Right ventricle myocardium superior (tissue), 1 donor: Measurements from ENCODE around the gene CERS6. TPM values are rescaled to one million over a fixed set of nuclear protein-coding genes. Genes with fewer than 3 reads are reported as not detected.
A peak's percentile ranks its signal among the peaks of the same experiment; 100 is the strongest.
"Not testable (repeated sequence)": the region's sequence is repeated elsewhere in the genome, so short reads cannot be mapped to it uniquely, and the experiment has no call there.

Source experiments
- ATAC-seq: fragments of 200-7000 bp; cut with Tn5 transposase; one replicate; pipeline ENCODE4 v1.9.1; 2020; ENCODE audit warnings: mild to moderate bottlenecking; ENCODE audit not compliant: poor library complexity
- DNase-seq: peaks from one replicate; pipeline ENCODE4 v3.0.0-alpha.2; 2020
- intact Hi-C: fragments of 100-400 bp; cut with DNase I; formaldehyde crosslinking; loops from one replicate; pipeline ENCODE4 v1.11.2; 2022
- total RNA-seq: library from RNA; stranded (reverse); fragmentation: NEBNext Ultra II Directional; extraction: Animal tissue kit (Norgen Biotek cat#: 25700); gene quantifications from one replicate; pipeline ENCODE4 v1.2.1, GENCODE V29; 2021
- donor health status: DM: no; HTN: yes; CAD: no; lungs with severe emphysema.

Gene CERS6
- total RNA-seq, 1 donor from 2014 or later, result 66.7 TPM

DNA sequence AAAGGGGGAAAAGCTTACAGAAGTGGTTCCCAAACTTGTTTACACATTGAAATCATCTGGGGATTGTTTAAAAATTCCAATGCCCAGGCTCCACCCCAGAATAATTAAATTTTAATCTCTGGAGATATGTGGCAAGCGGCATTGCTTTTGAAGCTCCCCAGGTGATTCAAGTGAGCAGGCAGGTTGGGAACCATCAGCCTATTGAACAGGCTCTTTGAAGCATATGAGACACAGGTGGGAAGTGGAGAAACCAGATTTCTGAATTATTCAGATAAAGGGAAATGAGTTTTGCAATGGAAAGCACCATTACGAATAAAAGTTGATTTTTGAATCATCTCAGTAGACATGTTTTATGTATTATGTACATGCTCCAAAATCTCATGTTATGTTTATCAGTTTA, 288.8 kb downstream of the CERS6 start:
- DNase-seq (no peak), ATAC-seq (no peak)
- intact Hi-C loops, result no loop called here

DNA sequence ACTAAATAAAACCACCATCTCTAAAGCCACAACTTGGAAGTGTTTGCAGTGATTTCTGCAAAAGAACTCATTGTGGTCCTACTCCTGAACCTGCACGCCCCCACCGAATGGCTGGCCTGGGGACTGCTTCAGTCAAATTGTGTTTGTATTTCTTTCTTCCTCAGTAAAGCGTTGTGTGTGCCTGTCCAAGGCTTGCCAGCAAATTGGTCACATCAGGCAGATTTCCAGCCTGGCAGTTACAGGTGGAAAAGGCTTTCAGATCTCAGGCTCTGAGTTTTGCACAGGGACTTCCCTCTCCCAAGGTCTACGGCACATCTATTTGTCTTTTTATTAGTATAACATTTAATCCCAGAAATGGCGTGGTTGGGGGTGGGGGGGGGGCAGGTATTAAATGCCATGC, 292.4 kb downstream of the CERS6 start:
- DNase-seq (no peak), ATAC-seq (no peak)
- intact Hi-C loops, result no loop called here

GRCh38 chr2:168749297-168749696, 293.2 kb downstream of the CERS6 start:
- intact Hi-C loops, result no loop called here
- no peak for DNase-seq
- ATAC-seq, result no peak

DNA sequence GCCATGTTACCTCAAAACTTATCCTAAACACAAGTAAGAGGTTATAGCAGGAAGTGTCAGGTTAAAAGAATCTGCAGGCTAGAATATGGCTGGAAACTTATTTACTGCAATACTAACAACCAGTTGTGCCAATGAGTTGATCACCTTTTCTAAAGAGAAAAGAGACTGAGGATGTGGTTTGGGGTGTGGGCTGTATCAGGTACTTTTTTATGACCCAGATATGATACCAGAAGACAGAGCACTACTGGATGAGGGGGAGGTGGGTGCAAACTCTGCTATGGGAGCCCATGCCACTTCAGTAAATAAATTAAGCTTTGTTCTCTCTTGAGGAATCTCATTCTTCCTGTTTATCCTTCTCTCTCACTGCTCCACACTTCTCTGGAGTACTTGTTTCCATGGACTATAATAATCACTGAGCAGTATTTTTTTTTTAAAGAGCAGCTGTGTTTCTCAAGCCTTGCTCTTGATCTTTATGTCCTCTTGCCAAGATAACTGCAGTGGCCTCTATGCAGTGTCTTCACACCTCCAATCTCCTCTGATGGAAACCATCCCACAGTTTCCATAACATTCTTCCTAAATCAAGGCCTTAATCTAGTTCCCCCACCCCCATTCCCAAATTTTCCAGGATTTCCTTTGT, 295.1 kb downstream of the CERS6 start:
- peak; percentile 55 for ATAC-seq
- intact Hi-C loops, result no loop called here
- DNase-seq, result no peak

GRCh38 chr2:168752361-168752760, 296.3 kb downstream of the CERS6 start:
- ATAC-seq, result peak; percentile 76
- no peak for DNase-seq
- intact Hi-C loops, result no loop called here

- DNase-seq (no peak), ATAC-seq (no peak)
- intact Hi-C loops, result no loop called here
Observed at GRCh38 chr2:168753765-168754329, 297.8 kb downstream of the CERS6 start.

DNA sequence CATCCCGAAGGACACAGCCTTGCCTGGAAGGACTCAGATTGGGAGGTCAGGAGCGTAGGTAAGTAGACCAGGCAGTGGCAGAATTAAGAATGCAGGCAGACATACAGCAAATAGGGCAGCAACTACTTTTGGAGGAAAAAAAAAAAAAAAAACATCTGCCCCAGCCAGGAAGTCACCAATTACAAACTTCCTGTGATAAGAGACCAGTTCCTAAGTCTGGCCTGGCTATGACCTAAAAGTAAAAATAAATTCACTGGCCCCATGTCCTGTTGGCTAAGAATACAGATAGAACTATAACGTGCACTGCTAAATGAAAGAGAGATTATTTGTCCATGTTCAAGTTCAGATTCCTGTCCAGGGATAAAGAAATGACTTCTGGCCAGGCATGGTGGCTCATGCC, 301.2 kb downstream of the CERS6 start:
- intact Hi-C loops, result loop anchor here (5.0 kb wide), 1 partner anchor 410 kb away; no protein-coding TSS in a partner anchor
- peak; percentile 87 for ATAC-seq
- DNase-seq, result no peak

DNA sequence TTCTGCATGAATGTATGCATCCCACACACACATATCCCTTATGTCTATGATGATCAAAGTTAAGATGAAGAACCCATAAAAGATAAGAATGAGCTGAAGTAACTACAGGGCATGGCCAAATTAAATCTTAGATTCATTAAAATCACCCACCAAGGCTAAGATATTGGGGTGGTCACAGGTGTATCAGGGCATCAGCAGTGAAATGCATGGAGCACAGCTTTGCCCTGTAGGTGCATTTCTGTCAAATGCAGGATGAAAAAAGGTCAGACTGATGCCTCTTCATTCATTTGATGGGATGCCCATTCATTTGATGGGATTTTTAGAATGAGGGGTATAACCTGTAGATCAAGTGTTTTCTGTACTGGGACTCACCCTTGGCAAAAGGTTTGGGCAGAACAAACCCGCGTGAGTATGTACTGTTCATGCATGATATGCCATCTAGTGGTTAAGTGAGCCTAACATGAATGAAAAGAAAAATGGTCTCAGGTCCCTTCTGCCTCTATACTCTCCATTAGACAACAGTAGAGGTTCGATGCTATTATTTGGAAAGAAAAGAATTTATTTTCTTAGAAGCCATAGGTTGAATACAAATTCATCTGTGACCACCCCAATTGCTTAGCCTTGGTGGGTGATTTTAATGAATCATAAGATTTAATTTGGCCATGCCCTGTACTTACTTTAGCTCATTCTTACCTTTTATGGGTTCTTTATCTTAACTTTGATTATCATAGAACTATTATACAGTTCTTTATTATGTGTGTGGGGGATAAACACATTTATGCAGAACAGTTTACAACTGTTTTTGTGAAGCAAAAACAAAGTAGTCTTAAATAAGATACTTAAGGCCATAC, 303.1 kb downstream of the CERS6 start:
- intact Hi-C loops, result loop anchor here (5.0 kb wide), 1 partner anchor 412 kb away; no protein-coding TSS in a partner anchor
- ATAC-seq (peak; percentile 69), DNase-seq (no peak)

- ATAC-seq, result no peak
- intact Hi-C loops, result no loop called here
- no peak for DNase-seq
Observed at GRCh38 chr2:168765401-168765800, 309.3 kb downstream of the CERS6 start.

DNA sequence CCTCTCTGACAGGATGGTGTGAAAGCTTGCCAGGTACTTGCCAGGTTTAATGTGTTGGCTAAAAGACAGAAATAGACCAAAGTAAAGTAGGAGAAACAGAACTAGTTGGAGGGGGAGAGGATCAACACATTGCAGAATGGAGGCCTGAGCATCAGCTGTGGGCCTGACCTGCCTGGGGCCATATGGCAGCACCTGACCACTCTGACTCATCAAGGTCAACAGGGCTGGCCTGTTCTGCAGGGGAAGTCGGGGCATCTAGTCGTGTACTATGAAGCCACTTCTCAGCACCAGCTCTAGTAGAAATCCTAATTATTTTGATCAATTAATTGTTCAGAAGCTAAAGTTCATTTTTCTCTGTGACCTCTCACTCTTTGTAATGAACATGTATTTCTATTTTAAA, 310.5 kb downstream of the CERS6 start:
- DNase-seq, result no peak
- intact Hi-C loops, result no loop called here
- peak; percentile 30 for ATAC-seq

- DNase-seq (no peak), ATAC-seq (no peak)
- intact Hi-C loops, result no loop called here
Observed at GRCh38 chr2:168767258-168767657, 311.2 kb downstream of the CERS6 start.

- ATAC-seq, DNase-seq, intact Hi-C loops: not testable (repeated sequence)
Observed at GRCh38 chr2:168768357-168768756, 312.3 kb downstream of the CERS6 start.

DNA sequence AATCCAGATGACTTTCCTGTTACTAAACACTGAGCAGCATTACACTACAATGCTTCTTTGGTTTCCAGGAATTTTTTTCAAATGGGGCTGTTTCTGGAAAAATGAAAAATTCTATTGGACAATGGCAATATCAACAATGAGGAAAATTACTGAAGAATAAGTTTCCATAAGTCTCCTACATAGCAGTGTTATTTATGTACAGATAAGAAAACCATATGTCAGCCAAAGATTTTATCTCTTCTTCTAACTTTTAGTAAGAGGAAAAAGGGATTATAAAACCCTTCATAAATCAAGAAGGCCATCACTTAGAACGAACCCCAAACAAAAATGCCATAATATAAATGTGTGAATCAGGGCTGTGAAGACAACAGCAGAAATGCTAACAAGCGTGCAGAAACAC, 314.7 kb downstream of the CERS6 start:
- DNase-seq, result no peak
- ATAC-seq, result no peak
- intact Hi-C loops, result loop anchor here (5.0 kb wide), 1 partner anchor 152 kb away; no protein-coding TSS in a partner anchor

DNA sequence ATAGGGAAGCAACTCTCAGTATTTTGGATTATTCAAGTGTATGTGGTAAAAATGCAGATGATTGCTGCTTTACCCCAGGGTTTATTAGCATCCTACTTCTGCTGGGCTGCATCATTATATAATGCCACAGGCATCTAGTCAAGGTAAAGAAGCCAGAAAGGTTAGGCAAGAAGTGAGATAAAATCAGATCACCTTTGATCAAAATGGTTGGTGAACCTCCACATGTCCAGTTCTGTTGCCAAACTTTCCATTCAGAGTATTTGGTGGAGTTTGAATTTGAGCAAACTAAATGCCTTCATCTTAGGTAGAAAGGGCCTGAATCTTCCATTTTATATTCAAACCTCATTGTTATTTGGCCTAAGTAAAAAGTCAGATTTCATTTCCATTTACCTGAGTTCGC, 316.6 kb downstream of the CERS6 start:
- ATAC-seq (no peak), DNase-seq (no peak)
- intact Hi-C loops, result loop anchor here (5.0 kb wide), 1 partner anchor 150 kb away; no protein-coding TSS in a partner anchor

- DNase-seq (no peak), ATAC-seq (no peak)
- intact Hi-C loops, result loop anchor here (5.0 kb wide), 1 partner anchor 149 kb away; no protein-coding TSS in a partner anchor
Observed at GRCh38 chr2:168773128-168773527, 317.1 kb downstream of the CERS6 start.

GRCh38 chr2:168773719-168774521, 317.8 kb downstream of the CERS6 start:
- DNase-seq (peak; percentile 68), ATAC-seq (peak; percentile 66)
- intact Hi-C loops, result loop anchor here (5.0 kb wide), 1 partner anchor 148 kb away; no protein-coding TSS in a partner anchor

GRCh38 chr2:168775837-168776236, 319.8 kb downstream of the CERS6 start:
- DNase-seq (no peak), ATAC-seq (no peak)
- intact Hi-C loops, result no loop called here

DNA sequence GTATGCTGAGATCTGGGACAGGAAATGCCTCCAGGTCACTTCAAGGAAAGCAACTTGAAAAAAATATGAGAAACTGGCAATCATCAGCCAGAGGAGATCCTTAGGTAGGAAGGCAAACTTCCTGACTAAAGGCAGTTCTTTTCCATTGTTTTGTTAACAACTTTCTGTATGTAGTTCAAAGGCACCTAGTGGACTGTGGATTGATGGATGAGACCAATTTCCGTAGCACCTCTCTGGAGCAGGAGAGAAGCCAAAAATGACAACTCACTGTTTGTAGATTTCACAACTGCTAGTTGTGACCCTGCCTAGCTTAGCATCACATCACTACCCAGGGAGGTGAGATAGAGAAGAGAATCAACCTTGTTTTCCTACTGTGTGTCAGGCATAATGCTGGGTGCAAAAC, 324.6 kb downstream of the CERS6 start:
- intact Hi-C loops, result no loop called here
- no peak for ATAC-seq
- no peak for DNase-seq
